GM04504 (cell line): ENCODE results near the gene IL11.
"Not testable (repeated sequence)": the region's sequence is repeated elsewhere in the genome, so short reads cannot be mapped to it uniquely, and the experiment has no call there.

ENCODE experiments used
- DNase-seq: peaks from one replicate; pipeline ENCODE4 v3.0.0-alpha.2; 2012; ENCODE audit warnings: low read depth

Gene IL11

DNA sequence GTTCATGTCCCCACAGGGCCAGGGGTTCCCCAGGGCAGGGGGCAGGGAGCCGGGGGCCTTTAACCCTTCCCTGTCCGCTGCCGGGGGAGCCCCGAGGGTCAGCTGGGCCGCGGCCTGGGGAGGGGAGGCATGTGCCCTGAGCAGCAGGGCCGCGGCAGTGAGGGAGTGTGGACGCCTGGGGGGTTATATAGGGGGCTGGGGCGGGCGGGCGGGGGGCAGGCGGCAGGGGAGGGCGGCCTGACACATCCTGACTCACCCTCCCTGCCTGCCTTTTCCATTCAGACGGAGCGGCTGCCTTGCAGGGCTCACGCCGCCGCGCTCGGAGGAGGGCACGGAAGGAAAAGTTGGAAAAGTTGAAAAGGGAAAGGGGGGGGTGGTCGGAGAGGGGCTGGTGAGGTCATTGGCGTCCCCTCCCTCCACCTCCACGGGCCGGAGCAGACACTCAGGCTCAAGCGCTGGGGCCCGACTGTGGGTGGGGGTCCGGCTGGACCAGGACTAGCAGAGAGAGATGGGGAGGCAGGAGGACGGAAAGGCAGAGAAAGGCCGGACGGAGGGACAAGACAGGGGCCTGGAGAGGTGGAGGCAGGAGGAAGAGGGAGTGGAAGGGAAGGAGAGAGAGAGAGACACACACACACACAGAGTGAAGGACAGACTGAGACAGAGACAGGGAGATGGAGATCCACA lies at the start of gene IL11:
Gene IL11, minus strand, starts transcription at position 159 of the 684 bp plus-strand sequence. Its CDS starts 153 bp downstream, at position 6.
- no peak for DNase-seq

DNA sequence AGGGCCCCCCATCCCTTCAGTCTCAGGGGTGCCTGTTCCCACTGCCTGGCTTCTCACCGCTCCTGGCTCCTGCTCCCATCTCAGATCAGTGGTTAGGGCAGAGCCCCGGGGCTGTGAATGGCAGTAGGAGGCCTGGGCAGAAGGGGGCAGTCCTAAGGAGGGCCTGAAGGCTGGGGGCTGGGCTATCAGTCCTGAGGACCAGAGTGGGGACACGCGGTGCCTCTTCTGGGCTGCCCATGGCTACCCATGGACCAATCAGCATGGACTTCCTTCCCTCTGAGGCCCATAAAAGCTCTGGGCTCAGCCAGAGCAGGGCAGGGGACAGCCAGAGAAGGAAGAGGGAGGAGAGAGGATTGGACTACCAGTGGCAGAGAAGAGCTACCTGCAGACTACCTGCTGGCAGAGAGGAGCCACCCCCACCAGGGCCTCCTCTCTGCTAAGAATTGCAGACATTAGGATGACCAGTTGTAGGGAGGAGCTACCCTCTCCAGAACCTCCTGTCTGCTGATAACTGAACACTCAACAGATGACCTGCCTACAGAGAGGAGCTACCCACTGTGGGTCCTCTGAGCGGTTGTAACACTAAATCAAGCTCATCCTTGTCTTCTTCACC lies 49.5 kb upstream of the IL11 start:
- DNase-seq: no peak

DNA sequence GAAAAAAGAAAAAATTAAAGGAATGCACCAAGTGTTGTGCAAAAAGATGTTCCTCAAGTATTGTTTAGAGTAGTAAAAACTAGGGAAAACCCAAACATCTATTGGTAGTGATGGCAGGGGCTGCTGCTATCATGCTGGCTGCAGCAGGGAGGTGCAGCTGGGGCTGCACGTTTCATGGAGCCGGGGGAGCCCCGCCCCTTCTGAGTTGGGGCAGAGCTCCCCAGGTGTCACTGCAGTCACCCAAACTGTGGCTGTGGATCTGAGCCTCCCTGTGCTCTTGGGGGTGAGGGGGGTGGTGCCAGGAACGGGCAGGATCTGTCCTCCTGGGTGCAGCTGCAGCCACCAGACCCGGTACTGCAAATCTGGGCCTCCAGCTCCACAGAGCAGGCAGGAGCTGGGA lies 48.8 kb upstream of the IL11 start:
- DNase-seq: no peak

DNA sequence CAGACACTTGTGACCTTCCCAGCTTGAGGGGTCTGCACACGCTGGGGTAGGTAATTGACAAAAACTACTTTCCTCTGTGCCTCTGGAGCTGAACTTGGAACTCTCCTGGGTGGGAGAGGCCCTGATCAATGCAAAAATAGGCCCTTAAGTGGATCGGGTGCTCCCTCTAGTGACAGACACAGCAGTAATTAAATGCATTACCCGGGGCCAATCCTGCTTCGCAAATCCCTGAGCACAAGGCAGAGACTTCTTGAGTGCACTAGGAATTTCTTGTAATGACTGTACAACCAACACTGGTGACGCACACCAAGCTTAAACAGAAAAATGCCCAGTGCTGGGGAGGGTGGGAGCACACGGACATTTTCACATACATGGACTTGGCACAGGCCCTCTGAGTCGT lies 47.9 kb upstream of the IL11 start:
- peak; percentile 71 for DNase-seq

DNA sequence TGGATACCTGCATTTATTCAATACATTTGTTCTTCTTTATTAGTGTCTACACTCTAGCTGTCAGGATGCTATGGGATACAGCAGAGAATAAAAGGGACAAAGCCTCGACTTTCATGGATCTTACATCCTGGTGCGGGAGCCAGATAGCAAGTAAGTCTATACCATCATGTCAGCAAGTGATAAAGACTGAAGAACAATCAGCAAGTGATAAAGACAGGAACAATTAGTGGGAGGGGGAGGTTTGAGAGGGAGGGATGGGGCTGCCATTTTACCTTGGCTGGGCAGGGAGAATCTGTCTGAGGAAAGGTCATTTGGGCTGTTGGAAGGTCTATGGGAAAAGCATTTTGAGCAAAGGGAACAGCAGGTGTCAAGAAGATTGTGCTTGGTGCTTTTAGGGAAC lies 39.9 kb upstream of the IL11 start:
- DNase-seq: no peak

DNA sequence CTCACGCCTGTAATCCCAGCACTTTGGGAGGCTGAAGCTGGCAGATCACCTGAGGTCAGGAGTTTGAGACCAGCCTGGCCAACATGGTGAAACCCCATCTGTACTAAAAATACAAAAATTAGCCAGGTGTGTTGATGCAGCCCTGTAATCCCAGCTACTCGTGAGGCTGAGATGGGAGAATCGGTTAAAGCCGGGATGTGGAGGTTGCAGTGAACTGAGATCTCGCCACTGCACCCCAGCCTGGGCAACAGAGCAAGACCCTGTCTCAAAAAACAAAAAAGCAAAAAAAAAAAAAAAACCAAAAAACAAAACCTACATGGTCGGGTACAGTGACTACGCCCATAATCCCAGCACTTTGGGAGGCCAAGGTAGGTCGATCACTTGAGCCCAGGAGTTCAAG lies 38.9 kb upstream of the IL11 start:
- DNase-seq: not testable (repeated sequence)

DNA sequence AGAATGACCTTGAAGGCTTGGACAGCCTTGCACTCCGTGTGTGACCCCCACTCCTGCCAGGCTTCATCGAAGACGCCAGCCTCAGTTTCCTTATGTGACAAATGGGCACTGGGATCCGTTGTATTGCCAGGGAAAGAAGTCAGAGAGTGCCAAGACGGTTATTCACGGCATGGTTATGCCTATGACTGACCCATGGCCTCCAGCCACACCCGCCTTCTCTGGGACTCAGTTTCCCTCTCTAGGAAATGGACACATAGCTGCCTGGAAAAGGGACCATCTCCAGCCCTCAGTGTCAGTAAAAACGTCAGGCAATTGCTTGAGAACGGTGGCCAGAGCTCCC lies 38.2 kb upstream of the IL11 start:
- no peak for DNase-seq

DNA sequence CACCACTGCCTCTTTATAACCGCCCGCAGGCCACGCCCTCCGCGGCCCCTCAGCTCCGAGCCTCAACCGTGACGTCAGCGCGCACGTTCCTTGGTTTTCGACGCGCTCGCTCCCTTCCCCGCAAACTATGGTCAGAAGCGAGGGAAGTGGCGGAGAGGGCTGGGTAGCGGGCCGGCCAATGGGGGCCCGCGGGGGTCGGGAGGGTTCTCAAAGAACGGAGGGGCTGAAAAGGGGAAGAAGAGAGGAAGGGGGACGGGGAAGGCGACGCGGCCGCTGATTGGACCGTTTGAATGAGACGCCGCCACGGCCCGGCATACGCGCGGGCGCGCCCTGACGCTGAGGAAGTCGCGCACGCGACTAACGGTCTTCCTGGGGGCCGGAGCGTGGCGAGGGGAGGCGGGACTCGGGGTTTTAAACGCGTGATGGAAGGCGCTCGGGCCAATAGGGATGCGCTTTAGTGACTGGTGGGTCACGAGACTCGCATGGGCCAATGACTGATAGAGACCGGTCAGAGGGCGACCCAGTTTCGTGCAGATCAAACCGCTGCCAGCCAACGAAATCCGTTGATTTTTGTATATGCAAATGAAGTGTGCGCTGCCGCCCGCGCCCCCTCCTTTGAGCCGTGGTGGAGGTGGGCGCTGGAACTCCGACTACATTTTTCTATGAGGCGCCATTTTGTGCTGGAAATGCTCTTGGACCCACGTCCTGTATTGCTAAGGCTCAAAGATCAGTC lies 37.7 kb upstream of the IL11 start:
- peak; percentile 99 for DNase-seq

DNA sequence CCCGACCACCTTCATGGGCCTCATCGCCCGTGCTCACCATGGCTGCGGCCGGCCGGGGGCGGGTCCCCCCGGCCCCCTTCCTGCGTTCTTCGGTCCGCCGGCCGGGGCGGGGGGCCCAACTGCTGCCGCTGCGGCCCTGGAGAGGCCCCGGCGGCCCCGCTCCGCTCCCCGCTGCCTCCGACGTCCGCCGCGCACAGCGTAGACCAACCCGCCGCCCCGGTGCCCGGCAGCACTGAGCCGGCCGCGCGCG lies 37.2 kb upstream of the IL11 start, which contains the start of gene UBE2S:
Gene UBE2S, minus strand, starts transcription at position 239 of the 250 bp plus-strand sequence. Its CDS starts 199 bp downstream, at position 40.
- DNase-seq: not testable (repeated sequence)

DNA sequence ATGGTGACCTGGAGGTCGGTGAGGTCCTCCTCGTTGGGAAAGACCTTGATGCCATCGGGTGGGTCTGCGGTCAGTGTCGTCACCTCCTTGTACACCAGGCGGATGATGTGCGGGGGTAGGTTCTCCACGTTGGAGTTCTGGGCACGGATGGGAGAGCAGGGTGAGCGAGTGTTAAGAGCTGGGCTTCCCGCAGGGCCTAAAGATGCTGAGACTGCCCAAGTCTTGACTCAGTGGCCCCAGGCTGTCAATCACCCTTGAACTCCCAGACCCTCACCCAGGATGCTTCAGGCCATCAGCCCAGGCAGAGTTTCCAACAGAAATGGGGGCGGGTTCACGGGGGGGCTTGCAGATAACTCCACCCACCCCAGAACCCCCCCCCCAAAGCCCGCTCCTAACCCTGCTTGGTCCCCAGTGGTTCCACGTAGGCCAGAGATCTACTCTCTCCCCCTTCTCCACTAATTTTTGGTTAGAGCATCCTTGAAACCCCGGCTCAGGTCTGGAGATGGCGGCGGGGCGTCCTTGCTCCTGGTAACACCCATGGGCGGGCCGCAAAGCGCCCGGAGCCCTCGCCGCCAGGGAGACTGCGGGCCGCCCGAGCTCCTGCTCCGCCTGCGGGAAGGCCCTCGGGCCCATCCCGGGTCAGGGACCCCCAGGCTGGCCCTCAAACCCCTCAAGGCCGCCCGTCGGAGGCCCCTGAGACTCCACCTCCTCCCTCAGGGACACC lies 36.7 kb upstream of the IL11 start:
- no peak for DNase-seq

DNA sequence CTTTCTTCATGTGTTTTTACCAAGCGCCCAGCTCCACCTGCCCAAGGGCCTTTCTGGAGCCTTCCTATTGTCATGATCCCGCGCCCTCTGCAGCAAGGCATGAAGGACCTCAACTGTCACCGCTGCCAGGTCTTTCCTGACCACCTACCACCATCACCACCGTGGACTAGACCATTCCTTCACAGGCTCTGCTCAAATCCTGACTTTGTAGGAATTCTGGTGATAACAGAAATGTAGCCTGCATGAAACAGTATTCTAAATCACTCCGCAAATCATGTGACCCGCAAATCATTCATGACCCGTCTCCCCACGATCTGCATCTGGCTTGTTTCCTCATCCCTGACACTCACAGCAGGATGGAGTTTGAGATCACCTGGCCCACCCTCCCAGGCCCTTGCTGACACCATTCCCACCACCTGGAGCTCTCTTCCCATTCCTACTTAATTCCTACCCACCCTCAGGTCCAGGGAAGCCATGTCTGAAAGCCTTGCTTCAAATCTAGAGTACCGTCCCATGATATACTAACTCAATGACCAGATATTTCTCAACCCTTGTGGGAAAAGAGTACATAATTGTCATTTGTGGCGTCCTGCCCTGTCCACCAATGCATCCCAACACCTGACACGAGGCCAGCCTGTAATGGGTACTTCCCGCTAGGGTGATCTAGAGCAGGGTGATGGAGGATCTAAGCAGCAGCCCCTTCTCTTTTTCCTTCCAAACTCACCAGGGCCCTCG lies 36.0 kb upstream of the IL11 start:
- DNase-seq: no peak

DNA sequence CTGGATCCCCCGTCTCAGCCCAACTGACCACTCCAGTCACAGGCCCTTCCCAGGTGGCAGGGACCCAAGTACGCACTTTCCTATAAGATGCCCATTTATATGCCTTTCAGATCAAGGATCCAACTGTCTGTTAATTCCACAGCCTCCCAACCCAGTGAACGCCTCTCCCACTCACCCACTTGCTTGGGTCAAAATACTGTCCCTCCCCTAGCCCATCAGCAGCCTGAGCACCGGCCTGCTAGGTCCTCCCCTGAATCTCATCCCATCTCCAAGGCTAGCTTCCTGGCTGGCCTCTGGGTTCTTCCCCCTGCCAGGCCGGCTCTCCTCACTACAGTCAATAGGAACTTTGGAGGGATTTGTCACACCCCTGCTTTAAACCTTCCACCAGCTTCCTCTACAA lies 35.4 kb upstream of the IL11 start:
- no peak for DNase-seq

DNA sequence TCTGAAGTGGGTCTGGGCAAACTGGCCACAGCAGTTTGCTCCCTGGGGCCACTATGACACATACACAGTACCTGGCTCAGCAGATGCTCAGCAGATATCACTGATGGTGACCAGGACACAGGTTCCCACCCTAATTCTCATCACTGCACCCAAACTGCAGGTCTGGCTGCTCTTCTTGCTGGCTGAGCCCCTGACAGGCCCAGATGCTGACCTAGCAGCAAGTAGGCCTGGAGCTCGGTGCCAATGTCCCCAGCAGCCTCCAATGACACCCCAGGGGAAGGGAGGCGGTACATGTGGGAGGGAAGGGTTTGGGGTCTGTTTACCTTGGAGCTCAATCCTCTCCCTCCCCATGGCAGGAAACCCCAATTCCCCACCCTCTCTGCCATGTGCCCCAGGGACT lies 32.2 kb upstream of the IL11 start:
- DNase-seq: no peak

DNA sequence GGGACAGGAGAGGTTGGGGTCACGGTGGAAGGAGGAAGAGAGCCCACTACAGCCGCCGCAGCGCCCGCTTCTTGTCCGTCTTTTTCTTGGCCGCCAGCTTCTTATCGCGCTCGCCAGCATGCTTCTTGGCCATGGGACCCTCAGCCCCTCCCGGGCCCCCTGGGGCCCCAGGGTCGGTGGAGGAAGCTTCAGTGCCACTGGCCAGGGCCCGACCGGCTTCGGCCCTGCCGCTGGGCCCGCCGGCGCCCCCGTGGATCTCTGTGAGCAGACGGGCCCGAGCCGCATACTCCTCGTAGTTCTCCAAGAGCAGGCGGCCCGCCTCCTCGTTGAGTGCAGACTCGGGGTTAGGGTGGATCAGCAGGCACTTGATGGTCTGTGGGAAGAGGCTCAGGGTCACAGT lies 31.1 kb upstream of the IL11 start:
- DNase-seq: not testable (repeated sequence)

DNA sequence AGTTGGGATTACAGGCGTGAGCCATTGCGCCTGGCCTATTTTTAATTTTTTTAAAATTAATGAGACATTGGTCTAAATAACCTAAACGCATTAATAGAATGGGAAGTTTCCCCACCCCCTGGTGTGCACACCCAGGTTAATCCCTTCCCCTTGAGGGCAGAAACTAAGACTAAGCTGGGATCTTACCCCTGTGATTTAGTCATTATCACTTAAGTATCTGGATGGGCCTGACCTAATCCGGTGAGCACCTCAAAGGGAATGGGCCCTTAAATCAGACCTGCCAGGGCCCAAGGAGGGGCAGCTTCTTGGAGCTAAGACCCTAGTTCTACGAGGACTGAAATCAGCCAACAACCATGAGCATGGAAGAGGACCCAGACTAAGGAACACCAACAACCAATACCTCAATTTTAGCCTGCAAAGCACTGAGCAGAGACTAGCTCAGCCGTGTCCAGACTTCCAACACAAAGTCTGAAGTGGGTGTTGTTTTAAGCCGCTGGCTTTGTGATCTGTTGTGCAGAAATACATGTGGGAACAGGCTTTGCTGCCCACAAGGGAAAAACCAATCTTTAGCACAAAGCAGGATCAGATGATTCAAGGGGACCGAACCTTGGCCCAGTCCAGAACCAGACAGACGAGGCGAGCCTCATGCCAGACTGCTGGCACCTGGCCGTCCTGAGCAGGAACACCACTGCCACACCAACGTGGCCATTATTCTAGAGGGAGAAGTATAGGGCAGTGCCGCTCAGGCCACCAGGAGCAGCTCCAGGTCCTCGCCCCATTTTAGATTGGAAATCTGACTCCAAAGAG lies 30.2 kb upstream of the IL11 start:
- no peak for DNase-seq

DNA sequence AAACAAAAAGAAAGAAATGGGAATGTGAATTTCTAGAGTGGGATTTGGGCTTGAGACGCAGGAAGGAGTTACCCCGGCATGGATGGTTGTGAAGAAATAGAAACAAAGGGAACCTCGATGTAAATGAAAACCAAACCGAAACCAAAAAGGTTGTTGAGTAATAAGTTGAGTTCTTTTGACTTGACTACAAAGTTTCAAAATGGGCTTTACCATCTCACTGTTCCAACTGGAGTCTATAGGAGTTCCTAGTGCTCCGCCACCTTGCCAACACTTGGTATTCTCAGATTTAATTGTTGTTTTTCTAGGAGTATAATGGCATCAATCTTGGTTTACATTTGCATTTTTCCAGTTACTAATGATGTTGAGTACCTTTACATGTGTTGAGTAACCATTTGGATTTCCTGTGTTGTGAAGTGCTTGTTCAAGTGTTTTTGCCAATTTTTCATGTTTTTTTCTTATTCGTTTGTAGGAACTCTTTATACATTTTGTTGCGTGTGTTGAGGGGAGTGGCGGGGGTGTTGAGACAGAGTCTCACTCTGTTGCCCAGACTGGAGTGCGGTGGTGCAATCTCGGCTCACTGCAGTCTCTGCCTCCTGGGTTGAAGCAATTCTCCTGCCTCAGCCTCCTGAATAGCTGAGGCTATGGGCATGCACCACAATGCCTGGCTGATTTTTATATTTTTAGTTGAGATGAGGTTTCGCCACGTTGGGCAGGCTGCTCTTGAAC lies 28.1 kb upstream of the IL11 start:
- DNase-seq: no peak

DNA sequence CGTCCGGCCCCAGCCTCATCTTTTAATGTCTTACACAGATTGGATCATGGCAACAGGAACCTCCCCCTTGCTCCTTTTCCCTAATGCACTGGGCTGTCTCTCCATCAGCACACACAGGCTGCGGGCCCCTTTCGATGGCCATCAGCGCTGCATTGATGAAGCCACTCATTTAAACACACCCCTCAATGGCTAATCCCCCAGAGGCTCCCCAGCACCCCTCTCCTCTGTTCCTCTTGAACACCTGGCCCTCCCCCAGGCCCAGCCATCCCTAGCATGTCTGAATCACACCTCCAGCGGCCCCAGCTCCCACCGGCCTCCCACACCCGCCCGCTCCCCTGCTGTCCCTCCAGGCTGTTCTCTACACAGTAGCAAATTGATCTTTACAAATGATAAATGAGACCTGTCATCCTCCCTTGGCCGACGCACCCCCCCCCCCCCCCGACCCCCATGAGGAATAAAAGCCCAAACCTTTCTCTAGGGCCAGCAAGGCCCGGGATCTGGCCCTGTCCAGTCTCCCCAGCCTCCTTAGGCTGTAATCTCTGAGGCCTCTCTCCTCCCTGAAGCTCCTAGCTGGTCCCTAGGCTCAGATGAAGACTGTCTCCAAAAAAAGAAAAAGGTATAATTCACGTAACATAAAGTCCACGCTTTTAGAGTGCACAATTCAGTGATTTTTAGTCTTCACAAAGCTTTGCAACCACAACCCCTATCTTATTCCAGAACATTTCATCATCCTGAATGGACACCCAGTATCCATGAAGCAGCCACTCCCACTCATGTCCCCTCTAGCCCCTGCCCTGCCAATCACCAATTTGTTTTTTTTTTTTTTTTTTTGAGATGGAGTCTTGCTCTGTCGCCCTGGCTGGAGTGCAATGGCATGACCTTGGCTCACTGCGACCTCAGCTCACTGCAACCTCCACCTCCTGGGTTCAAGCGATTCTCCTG lies 22.8 kb upstream of the IL11 start:
- no peak for DNase-seq

DNA sequence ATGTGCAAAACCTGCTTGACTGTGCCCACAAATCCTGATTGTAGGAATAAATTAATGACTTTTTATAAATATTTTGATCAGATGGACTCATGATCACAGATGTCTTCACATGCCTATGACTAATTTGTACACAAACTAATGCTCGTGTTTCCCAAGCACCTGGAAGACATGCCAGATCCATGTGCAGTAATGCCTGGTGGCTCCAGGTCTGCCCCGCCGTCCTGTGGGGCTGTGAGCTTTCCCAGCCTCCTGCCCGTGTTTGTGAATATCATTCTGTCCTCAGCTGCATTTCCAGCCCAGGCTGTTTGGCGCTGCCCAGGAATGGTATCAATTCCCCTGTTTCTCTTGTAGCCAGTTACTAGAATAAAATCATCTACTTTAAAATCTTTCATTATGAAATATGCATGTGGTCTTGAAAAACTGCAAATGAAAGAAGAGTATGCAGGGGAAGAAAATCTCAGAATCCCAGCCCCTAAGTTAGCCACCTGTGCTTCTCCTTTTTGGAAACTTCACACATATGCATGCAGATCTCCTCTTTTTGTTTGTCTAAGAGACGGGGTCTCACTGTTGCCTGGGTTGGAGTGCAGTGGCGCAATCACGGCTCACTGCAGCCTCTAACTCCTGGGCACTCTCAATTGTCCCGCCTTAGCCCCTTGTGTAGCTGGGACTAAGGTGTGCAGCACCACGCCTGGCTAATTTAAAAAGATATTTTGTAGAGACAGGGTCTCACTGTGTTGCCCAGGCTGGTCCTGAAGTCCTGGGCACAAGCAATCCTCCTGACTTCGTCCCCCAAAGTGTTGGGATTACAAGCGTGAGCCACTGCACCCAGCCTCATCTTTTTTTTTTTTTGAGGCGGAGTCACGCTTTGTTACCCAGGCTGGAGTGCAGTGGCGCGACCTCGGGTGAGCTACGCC lies 21.7 kb upstream of the IL11 start:
- DNase-seq: no peak
